ENCODE data around the gene USP44.
A peak's percentile ranks its signal among the peaks of the same experiment; 100 is the strongest.

The USP44 gene

GRCh38 chr12:95548539-95549391 is 2.5 kb downstream of the USP44 start:
- DNase-seq (ENCODE audit: low read depth), result peak; percentile 47

DNA sequence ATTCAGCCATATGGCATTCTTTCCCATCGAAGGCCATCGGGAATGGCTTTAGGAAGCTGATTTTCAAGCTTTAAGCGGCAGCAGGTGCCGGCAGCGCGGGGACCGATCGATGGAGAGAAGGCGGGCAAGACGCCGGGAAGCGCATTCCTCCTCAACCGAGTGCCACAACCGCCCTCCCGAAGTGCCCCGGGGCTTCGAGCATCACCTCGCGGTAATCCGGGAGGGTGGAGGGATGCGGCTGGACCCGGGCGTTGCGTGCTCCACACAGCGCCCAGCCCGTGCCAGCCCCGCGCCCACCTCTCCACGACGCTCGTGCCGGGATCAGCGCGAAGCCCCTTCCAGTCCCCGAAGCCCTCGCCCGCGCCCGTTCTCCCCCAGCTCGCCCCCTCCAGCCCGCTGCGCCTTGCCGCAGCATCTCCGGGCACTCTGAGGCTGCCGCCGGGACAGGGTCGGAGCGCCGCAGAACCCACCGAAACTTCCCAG is 3.2 kb downstream of the USP44 start:
- DNase-seq (ENCODE audit: low read depth), result peak; percentile 10

DNA sequence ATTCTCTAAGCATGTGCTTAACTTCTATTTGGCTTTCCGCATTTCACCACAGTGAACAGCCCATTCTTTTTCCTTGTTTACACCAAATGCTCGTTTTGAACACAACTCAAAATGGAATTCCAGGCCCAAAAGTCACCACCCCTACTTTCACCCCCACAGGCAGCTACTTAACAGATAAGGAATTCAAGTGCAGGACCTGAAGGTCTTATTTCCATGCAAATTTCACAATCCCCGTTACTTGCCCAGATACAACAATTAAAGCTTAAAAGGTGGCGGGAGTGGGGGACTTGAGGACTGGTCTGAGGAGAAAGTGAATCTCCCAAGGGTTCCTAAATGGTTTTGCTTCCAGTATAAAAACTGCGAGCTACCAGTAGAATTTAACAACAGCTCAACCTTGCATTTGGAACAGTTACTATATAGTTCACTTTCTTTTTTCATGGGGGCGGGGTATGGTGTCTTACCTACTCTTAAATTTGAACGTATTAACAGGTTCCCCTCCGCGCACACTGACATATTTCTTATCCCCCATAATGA is 3.7 kb downstream of the USP44 start:
- DNase-seq (ENCODE audit: low read depth), result no peak

- no peak for DNase-seq (ENCODE audit: low read depth)
Measured at GRCh38 chr12:95546491-95546813, 4.8 kb downstream of the USP44 start.

GRCh38 chr12:95545731-95546490 is 5.4 kb downstream of the USP44 start:
- DNase-seq (ENCODE audit: low read depth), result no peak

DNA sequence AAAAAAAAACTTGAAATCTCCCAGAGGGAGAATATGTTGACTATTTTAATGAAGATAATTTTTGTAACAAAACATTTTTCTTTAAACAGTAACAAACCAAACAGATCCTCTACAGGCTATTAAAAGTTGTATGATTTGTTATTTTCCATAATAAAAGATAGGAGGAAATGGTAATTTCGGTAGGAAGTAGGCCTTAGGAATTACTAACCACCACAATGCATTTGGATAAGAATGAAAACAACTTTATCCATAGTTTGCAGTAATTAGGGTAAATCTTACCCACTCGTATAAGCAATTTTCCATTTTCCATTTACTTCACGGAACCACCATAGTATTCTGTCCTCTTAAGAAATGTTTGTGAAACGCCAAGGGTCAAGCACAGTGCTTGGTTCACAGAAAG is 6.0 kb downstream of the USP44 start:
- no peak for DNase-seq (ENCODE audit: low read depth)

- no peak for DNase-seq (ENCODE audit: low read depth)
Measured at GRCh38 chr12:95544756-95545155, 6.5 kb downstream of the USP44 start.

GRCh38 chr12:95543305-95543704 is 8.0 kb downstream of the USP44 start:
- no peak for DNase-seq (ENCODE audit: low read depth)

- no peak for DNase-seq (ENCODE audit: low read depth)
Measured at GRCh38 chr12:95541436-95541835, 9.8 kb downstream of the USP44 start.

DNA sequence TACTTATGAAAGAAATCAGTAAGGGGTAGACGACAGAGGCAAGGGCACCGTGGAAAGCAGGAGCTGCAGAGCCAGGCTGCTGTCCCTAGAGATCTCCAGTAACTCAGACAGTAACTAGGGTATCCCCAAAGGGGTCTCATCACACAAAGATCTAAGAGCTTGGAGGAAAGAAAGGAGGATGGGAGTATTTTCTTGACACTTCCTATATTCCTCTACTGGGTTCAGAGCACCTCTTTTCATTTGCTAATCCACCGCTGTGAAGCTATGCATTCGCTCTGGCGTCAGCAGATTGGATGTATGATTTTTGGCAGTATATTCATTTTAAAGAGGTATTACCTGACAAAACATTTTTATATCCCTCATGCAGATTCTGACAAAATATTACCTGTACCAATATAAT is 12.6 kb downstream of the USP44 start:
- no peak for DNase-seq (ENCODE audit: low read depth)

DNA sequence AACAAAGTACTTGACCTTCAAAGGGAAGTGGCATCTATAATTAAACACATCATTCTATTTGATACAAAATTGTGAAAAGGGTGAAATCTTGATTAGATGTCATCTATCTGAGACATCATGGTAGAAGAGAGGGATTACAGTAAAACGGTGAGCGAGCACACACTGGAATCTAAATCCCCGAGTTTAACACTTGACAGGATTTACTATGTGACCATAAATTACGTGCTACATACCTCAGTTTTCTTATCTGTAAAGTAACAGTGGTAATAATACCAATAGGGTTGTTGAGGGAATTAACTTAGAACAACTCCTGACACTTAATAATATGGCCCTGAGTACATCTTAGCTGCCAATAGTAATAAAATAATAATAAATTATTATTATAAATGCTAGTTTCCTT is 13.3 kb downstream of the USP44 start:
- DNase-seq (ENCODE audit: low read depth), result no peak

GRCh38 chr12:95533985-95534384 is 17.3 kb downstream of the USP44 start:
- no peak for DNase-seq (ENCODE audit: low read depth)

DNA sequence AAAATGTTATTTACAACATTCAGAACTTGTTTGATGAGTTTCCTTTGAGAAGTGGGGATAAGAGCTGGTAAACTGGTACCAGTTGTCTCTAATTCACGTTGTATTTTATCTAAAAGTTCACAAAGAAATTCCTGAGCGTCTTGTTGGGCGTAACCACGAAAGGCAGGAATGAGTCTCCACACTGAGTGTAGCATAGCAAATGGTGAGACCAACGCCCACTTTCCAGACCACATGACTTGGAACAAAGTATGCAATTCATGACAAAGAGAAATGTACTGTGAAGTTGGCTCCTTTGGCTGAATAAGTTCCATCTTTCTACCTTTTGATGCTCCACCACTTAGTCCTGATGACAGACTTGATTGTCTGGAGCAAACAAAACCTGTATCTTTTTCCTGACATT is 18.4 kb downstream of the USP44 start:
- DNase-seq (ENCODE audit: low read depth), result no peak

- DNase-seq (ENCODE audit: low read depth), result no peak
Measured at GRCh38 chr12:95529693-95530225, 21.5 kb downstream of the USP44 start.

DNA sequence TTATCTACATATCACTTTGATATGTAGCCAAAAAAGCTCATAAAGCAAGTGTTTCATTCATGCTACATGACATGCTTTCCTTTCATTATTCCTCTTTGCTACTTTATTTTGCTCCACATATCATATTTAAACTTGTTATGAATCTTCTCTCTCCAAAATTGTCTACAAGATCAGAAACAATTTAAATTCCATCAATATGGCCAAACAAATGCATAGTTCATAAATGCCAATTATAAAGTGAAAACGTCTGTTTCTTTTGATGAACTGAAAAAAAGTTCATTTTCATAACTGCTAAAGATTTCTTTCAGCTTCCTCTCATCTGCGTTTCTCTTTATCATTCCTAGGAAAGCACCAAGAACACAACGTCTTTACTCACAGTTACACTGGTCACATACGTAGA is 22.8 kb downstream of the USP44 start:
- no peak for DNase-seq (ENCODE audit: low read depth)

- DNase-seq (ENCODE audit: low read depth), result no peak
Measured at GRCh38 chr12:95522692-95523091, 28.6 kb downstream of the USP44 start.

DNA sequence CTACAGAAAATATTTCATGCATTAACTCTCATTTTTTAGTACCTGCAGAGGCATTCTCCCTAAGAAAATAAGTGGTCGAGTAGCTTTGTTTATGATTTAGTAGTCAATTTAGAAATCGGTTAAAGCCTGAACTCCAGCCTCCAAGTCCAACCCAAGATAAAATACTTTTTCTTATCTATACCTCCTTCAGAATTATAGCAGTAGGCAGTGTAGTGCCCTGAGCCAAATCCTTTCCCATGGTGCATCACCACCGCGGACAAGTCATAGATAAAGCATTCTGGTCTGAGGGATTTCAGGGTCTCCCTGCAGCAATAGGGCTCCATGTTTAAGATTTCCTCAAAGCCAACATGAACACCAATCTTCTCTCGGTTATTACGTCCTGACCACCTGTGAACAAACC is 30.5 kb downstream of the USP44 start:
- no peak for DNase-seq (ENCODE audit: low read depth)

GRCh38 chr12:95518944-95519343 is 32.3 kb downstream of the USP44 start:
- DNase-seq (ENCODE audit: low read depth), result no peak

DNA sequence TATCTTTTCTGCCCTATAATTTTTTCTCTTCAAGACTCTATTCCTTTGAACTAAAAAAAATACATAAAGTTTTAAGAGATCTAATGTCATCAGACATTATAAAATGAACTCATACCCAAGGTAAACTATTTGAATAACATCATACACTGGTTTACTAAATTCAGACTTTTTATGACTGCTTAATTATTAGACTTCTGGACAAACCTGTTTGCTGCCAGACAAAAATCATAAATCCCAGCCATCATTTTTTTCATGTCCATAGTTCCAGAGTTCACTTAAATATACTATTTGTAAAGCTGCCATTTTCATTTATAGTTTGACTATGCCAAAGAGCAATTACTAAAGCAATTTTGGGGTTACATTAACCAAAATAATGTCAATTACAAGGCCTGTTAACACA is 34.0 kb downstream of the USP44 start:
- DNase-seq (ENCODE audit: low read depth), result no peak

- DNase-seq (ENCODE audit: low read depth), result no peak
Measured at GRCh38 chr12:95516757-95517156, 34.5 kb downstream of the USP44 start.

- no peak for DNase-seq (ENCODE audit: low read depth)
Measured at GRCh38 chr12:95515197-95515596, 36.1 kb downstream of the USP44 start.

- DNase-seq (ENCODE audit: low read depth), result no peak
Measured at GRCh38 chr12:95513599-95513998, 37.7 kb downstream of the USP44 start.

DNA sequence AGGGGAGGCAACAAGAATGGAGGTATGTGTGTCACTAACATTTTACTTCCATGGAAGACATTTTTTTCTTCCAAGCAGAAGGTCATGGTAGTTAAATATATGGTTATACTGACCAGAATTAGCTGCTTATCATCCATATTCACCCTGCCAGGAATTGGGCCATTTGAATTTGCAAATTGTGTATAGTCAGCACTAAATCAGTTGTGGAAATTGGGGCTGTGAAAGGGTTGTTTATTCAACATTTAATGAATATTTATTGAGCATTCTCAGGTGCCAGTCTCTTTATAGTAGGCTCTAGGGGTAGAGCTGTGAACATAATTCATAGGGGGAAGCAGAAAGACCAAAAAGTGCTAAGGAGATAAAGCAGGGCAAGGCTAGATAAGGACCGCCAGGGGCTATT is 39.3 kb downstream of the USP44 start:
- no peak for DNase-seq (ENCODE audit: low read depth)
